VCaP (cell line): ENCODE data around the gene NTMT1.

Experiments used
- H3K27ac ChIP-seq: fragments of 450-650 bp; 2 replicates; pipeline ENCODE4 v1.5.1; 2017
- CTCF ChIP-seq: fragments of 450-650 bp; conservative IDR thresholded peaks from 2 replicates; pipeline ENCODE4 v1.5.1; 2017; ENCODE audit warnings: mild to moderate bottlenecking, moderate library complexity

The NTMT1 gene

GRCh38 chr9:129678844-129679243 is 52.9 kb downstream of the NTMT1 start:
- TF ChIP-seq CTCF: no peak
- no peak overlapping the region for H3K27ac ChIP-seq

GRCh38 chr9:129679537-129679936 is 53.6 kb downstream of the NTMT1 start:
- no peak overlapping the region for H3K27ac ChIP-seq
- no peak for TF ChIP-seq CTCF

GRCh38 chr9:129681924-129682323 is 56.0 kb downstream of the NTMT1 start:
- TF ChIP-seq CTCF: no peak
- no peak overlapping the region for H3K27ac ChIP-seq

GRCh38 chr9:129682381-129682780 is 56.4 kb downstream of the NTMT1 start:
- H3K27ac ChIP-seq: no peak overlapping the region
- no peak for TF ChIP-seq CTCF

- no peak overlapping the region for H3K27ac ChIP-seq
- TF ChIP-seq CTCF: no peak
Observed at GRCh38 chr9:129685220-129685932, 59.4 kb downstream of the NTMT1 start.
